ENCODE measurements around the gene VIL1. TPM values are rescaled to one million over a fixed set of nuclear protein-coding genes. Genes with fewer than 3 reads are reported as not detected.
A peak's percentile ranks its signal among the peaks of the same experiment; 100 is the strongest.

Gene VIL1
- total and polyA plus RNA-seq, 2 of the 13 experiments (the other 11 are each of a cell fraction or from before 2014, with no cell fraction given) = 287 to 301 TPM

- no peak for TF ChIP-seq ZNF484 (CRISPR knock-in tag; IDR thresholded peaks at IDR 0.05; ENCODE audit: borderline replicate concordance, low read depth)
- peak; percentile 95 for TF ChIP-seq ZNF605 (CRISPR knock-in tag; IDR thresholded peaks at IDR 0.05)
- TF ChIP-seq PCBP1 (IDR thresholded peaks at IDR 0.05; ENCODE audit: borderline replicate concordance, low read depth, low read length) = no peak
- TF ChIP-seq FOXJ3 (CRISPR knock-in tag; IDR thresholded peaks at IDR 0.05; ENCODE audit: borderline replicate concordance) = peak; percentile 97
- TF ChIP-seq FLYWCH1 (CRISPR knock-in tag; IDR thresholded peaks at IDR 0.05) = no peak
- TF ChIP-seq ZNF878 (CRISPR knock-in tag; IDR thresholded peaks at IDR 0.05) = peak; percentile 96
- TF ChIP-seq MAF1 (CRISPR knock-in tag; IDR thresholded peaks at IDR 0.05; ENCODE audit: borderline replicate concordance) = no peak
- no peak for TF ChIP-seq TCF7L2 (IDR thresholded peaks at IDR 0.05; ENCODE audit: low read depth, low read length)
- peak; percentile 4; the same call in 1 of the 2 replicates for TF ChIP-seq PRDM15 (CRISPR knock-in tag; IDR thresholded peaks at IDR 0.05)
- no peak for TF ChIP-seq BRD4 (CRISPR knock-in tag; IDR thresholded peaks at IDR 0.05)
- peak; percentile 97; the same call in 1 of the 2 replicates for TF ChIP-seq ZNF788 (CRISPR knock-in tag; IDR thresholded peaks at IDR 0.05; ENCODE audit: borderline replicate concordance)
- no peak for TF ChIP-seq MAFF (IDR thresholded peaks at IDR 0.05; ENCODE audit: low read depth, low read length)
- TF ChIP-seq AHR (CRISPR knock-in tag; IDR thresholded peaks at IDR 0.05) = no peak; the same call in 1 of the 2 replicates
- TF ChIP-seq YEATS4 (CRISPR knock-in tag; IDR thresholded peaks at IDR 0.05; ENCODE audit: borderline replicate concordance) = peak; percentile 93
- no peak; the same call in 1 of the 2 replicates for TF ChIP-seq ZNF3 (CRISPR knock-in tag; IDR thresholded peaks at IDR 0.05)
- peak; percentile 79; the same call in 1 of the 2 replicates for TF ChIP-seq ZSCAN5A (CRISPR knock-in tag; IDR thresholded peaks at IDR 0.05; ENCODE audit: borderline replicate concordance)
- TF ChIP-seq ZBTB44 (CRISPR knock-in tag; IDR thresholded peaks at IDR 0.05) = no peak
- TF ChIP-seq ZNF629 (CRISPR knock-in tag; conservative IDR thresholded peaks at IDR 0.05) = peak; percentile 79
- no peak for TF ChIP-seq ZNF496 (CRISPR knock-in tag; IDR thresholded peaks at IDR 0.05; ENCODE audit: insufficient replicate concordance)
- peak; percentile 35; the same call in 1 of the 2 replicates for TF ChIP-seq BCL3 (CRISPR knock-in tag; IDR thresholded peaks at IDR 0.05)
- no peak for TF ChIP-seq DDIT3 (CRISPR knock-in tag; IDR thresholded peaks at IDR 0.05)
- peak; percentile 99 for TF ChIP-seq HDAC1 (CRISPR knock-in tag; IDR thresholded peaks at IDR 0.05)
Measured at GRCh38 chr2:218444692-218445357, 25.9 kb downstream of the VIL1 start (continued).

All from HepG2 (cell line).